NCI-H2227 (cell line): Measurements from ENCODE around the gene SSBP2.
"Not testable (repeated sequence)": the region's sequence is repeated elsewhere in the genome, so short reads cannot be mapped to it uniquely, and the experiment has no call there.

Source experiments
- DNase-seq: peaks from one replicate; lab custom pipeline; 2025; ENCODE audit not compliant: unreplicated experiment; lab: John Stamatoyannopoulos, UW

SSBP2 gene

GRCh38 chr5:81679885-81680284 is 71.0 kb downstream of the SSBP2 start:
- no peak for DNase-seq

- DNase-seq: no peak
Observed at GRCh38 chr5:81675420-81675819, 75.5 kb downstream of the SSBP2 start.

DNA sequence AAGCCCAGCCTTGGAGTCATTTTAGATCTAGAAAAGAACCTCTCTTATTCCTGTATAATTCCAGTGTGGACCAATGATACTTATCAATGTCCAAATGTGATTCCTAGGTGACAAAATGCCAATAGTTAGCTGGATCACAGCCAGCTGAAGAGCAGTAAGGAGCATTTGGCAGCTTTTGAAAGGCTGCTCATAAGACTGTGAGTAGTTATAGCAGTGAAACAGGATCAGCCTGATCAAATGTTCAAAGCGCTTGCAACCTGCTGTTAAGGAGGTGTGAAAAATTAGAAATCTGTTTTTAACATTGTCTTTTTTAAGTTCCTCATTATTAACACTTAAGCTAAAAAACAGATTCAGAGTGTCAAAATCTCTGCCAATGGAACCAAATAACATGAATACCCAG is 85.1 kb downstream of the SSBP2 start:
- no peak for DNase-seq

GRCh38 chr5:81660624-81661023 is 90.3 kb downstream of the SSBP2 start:
- DNase-seq: not testable (repeated sequence)

- DNase-seq: no peak
Observed at GRCh38 chr5:81657386-81657785, 93.5 kb downstream of the SSBP2 start.

DNA sequence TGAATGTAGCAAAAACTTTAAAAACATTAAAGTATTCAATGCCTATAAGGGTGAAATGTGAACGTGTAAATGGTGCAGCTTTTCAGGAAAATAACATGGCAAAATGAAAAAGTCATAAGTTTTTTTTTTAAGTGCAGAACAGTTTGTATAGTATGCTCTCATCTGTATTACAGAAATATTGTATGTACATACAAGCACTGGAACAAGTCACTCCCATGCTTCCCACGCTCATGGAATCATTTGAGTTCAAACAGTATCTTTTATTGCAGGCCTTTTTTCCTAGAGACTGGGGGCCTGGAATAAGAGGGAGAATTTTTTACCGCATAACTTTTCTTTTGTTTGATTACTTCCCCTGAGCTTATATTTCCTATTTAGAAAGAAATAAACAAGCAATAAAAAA is 94.1 kb downstream of the SSBP2 start:
- no peak for DNase-seq

DNA sequence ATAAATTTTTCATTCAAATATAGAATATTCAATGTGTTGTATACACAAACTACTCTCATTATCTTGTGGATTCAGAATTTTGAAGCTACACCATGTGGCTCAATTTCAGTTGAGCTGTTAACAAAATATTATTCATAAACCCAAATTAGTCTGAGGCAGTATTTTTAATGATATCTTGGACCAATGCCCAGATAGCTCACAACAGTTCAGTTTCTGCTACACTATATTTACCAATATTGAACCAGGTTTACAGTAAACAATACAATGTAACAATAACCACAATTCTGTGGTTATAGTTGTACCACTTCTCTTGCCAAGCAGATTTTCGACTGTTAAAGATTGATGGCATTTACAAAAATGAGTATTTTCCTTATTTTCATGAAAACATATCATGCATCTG is 99.9 kb downstream of the SSBP2 start:
- no peak for DNase-seq

DNA sequence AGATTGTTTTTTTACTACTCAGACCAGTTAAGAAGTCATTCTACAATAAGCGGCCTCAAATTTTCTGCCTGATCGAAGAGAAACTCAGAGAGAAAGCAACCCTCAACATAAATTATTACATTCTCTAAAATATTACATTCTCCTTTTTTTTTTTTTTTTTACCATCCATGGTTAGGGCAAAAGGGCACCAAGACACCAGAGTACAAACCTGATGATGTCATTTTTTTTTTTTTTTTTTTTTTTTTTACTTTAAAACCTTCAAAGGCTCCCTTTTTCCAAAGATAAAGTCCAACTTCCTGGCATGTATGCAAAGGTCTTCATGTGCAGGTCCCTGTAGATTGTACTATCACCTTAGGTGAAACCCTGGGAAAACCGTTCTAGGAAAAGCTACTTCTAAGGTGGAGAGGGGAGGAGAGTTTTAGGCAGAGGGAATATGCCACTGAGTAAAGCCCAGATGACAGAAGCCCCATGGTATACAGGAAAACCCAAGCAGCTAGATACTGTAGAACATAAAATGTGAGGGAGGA is 104.4 kb downstream of the SSBP2 start:
- DNase-seq: no peak

GRCh38 chr5:81642210-81642609 is 108.7 kb downstream of the SSBP2 start:
- no peak for DNase-seq

GRCh38 chr5:81639556-81639955 is 111.3 kb downstream of the SSBP2 start:
- no peak for DNase-seq

GRCh38 chr5:81638471-81638870 is 112.4 kb downstream of the SSBP2 start:
- DNase-seq: no peak

GRCh38 chr5:81633891-81634290 is 117.0 kb downstream of the SSBP2 start:
- DNase-seq: no peak

DNA sequence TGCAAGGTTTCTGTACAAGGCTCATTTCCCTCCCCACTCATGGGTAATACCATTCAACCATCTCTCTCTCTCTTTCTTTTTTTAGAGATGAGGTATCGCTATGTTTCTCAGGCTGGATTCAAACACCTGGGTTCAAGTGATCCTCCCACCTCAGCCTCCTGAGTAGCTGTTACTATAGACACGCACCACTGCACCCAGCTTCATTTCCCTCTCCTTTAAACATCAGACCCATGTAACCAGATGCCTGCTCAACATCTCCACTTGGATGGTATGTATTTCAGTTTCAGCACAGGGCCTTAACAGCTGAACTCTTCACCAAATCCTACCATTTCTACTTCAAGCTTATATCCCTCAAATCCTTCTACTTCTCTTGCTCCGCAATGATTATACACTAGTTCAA is 117.4 kb downstream of the SSBP2 start:
- no peak for DNase-seq

DNA sequence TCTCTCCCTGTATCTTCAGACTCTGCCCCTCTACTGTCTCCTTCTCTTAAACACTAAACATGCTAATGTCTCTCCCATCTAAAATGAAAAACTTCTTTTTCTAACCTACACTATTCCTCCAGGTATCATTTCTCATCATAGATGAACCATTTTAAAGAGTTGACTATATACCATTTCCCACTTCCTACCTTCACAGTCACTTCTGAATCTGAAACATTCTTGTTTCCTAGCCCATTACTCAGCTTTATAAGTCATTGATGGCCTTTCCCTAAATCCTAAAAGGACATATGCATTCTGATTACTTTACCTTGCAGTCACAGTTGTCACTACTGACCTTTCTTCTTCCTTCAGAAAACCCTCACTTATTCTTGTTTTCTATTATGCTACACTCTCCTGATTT is 118.2 kb downstream of the SSBP2 start:
- DNase-seq: no peak

GRCh38 chr5:81631621-81632020 is 119.3 kb downstream of the SSBP2 start:
- DNase-seq: no peak

GRCh38 chr5:81631124-81631523 is 119.8 kb downstream of the SSBP2 start:
- DNase-seq: no peak

DNA sequence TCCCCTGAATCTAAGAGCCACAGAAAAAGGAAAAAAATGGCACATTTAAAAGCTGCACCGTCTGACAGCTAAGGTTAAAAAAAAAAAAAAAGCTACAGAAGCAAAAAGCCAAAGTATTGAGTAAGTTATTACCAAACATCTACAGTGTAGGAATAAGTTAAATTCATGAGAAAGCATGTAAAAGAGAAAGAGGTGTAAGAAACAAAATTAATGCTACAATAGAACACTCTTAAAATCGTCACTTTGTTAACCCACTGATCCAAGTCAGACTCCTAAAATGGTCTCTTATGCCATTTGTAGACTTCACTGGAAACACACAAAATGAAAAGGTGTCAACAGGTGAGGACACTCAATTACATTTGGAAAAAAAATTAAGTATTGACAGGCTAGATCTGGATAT is 120.2 kb downstream of the SSBP2 start:
- DNase-seq: no peak

DNA sequence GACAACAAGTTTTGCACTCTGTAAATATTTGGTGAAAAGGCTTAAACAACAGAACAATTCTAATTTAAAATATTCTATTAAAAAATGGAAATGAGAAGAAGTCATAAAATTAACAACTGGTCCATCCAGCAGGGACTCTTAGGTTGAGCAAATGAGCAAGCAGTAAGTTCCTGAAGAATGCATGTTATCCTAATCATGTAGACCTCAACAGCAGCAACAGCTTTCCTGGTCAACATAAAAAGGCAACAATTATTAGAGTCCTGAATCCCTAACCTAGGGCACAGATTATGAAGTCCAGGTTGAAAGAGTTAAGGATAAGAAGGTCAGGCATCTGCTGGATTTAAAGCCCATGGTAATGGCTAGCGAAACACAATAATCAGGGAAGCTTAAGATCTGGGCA is 120.9 kb downstream of the SSBP2 start:
- DNase-seq: no peak

DNA sequence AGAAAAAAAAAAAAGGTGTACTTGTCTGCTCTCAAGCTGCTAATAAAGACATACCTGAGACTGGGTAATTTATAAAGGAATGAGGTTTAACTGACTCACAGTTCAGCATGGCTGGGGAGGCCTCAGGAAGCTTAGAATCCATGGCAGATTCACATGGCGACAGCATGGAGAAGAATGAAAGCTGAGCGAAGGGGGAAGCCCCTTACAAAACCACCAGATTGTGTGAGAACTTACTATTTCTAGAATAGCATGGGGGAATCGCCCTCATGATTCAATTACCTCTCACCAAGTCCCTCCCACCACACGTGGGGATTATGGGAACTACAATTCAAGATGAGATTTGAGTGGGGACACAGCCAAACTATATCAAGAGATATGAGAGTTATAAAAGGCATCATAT is 122.8 kb downstream of the SSBP2 start:
- DNase-seq: not testable (repeated sequence)

DNA sequence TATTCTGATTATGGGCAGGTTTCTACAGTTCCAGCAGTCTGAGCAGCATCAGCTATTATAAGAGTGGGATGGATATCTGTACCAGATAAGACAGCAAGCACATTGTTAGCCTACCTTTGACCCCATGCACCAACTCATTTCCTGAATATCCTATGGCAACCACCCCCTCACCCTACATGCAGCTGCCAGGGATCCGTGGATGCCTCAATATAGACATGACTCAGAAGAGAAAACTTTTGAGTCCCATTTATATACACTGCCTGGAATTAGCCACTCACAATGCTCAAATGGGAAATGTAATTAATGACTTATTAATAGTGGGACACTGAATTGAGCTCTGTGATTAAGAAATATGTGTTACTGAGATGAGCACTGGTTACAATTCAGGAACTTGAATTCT is 124.4 kb downstream of the SSBP2 start:
- DNase-seq: no peak

DNA sequence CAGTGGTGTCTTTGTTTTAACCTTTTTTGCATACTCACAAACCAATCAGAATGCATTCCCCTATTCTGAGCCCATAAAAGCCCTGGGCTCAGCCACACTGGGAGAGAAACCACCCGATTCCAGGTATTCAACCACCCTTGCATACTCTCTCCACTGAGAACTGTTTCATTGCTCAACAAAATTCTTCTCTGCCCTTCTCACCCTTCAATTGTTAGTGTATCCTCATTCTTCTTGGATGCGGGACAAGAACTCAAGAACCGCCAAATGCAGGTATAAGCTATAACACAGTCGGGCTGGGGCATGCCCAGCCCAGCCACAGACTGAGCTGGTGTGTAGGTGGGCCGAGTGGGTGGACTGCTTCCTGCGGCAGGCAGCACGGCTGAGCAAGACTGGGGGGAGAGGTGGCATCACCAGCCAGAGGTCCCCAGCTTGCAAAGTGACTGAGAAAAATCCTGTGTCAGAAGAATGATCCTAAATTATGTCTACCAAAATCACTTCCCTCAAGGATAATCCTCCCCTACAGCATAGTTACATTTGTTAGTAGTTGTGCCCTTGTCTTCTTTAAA is 141.0 kb downstream of the SSBP2 start:
- DNase-seq: no peak

GRCh38 chr5:81608976-81609375 is 141.9 kb downstream of the SSBP2 start:
- no peak for DNase-seq

DNA sequence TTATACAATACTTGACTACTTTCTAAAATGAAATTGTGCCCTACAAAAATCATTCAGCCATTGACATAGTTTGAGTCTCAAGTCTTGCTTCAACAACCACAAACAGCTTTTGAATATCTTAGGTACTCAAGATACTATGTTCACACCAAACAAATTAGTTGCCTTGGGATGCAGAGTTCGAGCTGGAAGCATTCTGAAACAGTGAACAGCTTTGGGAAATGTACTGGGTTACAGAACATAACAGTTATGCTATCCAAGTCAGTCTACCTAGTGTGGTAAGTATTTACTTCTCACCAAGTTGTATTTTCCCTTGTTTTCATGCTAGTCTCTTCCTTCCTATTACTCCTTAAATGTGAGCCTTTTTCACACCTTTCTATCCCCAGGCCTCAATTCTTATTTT is 143.2 kb downstream of the SSBP2 start:
- DNase-seq: no peak
